Measurements from ENCODE around the gene ZNF682. TPM values are rescaled to one million over a fixed set of nuclear protein-coding genes. Genes with fewer than 3 reads are reported as not detected.

Gene ZNF682
- total and polyA plus RNA-seq, 2 of the 4 experiments (the other 2 are of a cell fraction): 1.7 to 4.8 TPM

DNA sequence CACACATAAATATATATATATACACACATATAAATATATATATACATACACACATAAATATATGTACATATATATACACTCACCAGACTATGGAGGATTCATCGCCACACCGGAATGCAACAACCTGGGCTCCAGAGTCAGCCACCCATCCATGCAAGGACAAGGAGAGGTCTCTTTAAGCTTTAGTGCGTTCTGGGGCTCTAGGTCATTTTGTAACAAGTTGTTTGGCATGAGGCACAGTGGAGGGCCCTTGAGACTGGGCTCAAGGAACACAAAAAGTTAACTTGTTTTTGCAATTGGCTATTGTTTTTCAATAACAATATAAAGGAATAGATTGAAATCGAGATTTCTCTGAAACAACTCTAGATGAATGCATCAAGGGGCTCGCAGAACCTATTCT, 33.6 kb upstream of the ZNF682 start:
- dilution Hi-C loops (cut with HindIII; ENCODE audit: low sequenced_read_pairs, unreplicated experiment) (no loop called here), in situ Hi-C loops (cut with MboI; ENCODE audit: low sequenced_read_pairs) (no loop called here), intact Hi-C loops (cut with micrococcal nuclease) (no loop called here)
- no peak overlapping the region for H2BK120ac ChIP-seq (ENCODE audit: low read depth, low read length)
- H3K27ac ChIP-seq (ENCODE audit: insufficient read depth, low read length): no peak overlapping the region
- no peaks in the 10 kb centered on the region for H3K4me1 ChIP-seq (ENCODE audit: control insufficient read depth, insufficient read depth, low read length)
- no peaks in the 10 kb centered on the region for H3K36me3 ChIP-seq (ENCODE audit: control insufficient read depth, insufficient read depth, low read length)
- no peak overlapping the region for H4K5ac ChIP-seq (ENCODE audit: low read depth, low read length)
- H2BK5ac ChIP-seq (ENCODE audit: low read depth, low read length, poor library complexity, severe bottlenecking): no peak overlapping the region
- ATAC-seq (ENCODE audit: low read depth) (no peak), DNase-seq (no peak)
- no peak overlapping the region for H3K18ac ChIP-seq (ENCODE audit: low read depth, low read length)
- no peak overlapping the region for H2AFZ ChIP-seq (replicated peaks; ENCODE audit: low read length, poor library complexity)
- no peak overlapping the region for H3K4me2 ChIP-seq (ENCODE audit: low read depth, low read length)
- H3K56ac ChIP-seq (ENCODE audit: extremely low read depth, insufficient read depth, low read length): no peak overlapping the region
- no peak overlapping the region for H3K23ac ChIP-seq (ENCODE audit: low read depth, low read length)
- TF ChIP-seq CEBPB (IDR thresholded peaks at IDR 0.05; ENCODE audit: low read depth, low read length) (no peak), FOS (IDR thresholded peaks at IDR 0.05; ENCODE audit: low read depth, low read length) (no peak), RCOR1 (IDR thresholded peaks at IDR 0.05; ENCODE audit: insufficient replicate concordance, low read length) (no peak), RFX5 (IDR thresholded peaks at IDR 0.05; ENCODE audit: low read depth, low read length) (no peak), MXI1 (IDR thresholded peaks at IDR 0.05; ENCODE audit: borderline replicate concordance, low read depth, low read length) (no peak), BHLHE40 (IDR thresholded peaks at IDR 0.05; ENCODE audit: low read depth, low read length) (no peak), SMC3 (IDR thresholded peaks at IDR 0.05; ENCODE audit: low read depth, low read length) (no peak), POLR2A (IDR thresholded peaks at IDR 0.05; ENCODE audit: low read depth, low read length) (no peak), MAFK (IDR thresholded peaks at IDR 0.05; ENCODE audit: low read depth, low read length) (no peak)
- TF ChIP-seq, protein P1, sequence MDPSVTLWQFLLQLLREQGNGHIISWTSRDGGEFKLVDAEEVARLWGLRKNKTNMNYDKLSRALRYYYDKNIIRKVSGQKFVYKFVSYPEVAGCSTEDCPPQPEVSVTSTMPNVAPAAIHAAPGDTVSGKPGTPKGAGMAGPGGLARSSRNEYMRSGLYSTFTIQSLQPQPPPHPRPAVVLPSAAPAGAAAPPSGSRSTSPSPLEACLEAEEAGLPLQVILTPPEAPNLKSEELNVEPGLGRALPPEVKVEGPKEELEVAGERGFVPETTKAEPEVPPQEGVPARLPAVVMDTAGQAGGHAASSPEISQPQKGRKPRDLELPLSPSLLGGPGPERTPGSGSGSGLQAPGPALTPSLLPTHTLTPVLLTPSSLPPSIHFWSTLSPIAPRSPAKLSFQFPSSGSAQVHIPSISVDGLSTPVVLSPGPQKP (IDR thresholded peaks at IDR 0.05; ENCODE audit: borderline replicate concordance, low read depth, low read length): no peak
- H2AK9ac ChIP-seq (replicated peaks; ENCODE audit: low read depth, low read length, poor library complexity): no peak overlapping the region
- no peak overlapping the region for H2BK15ac ChIP-seq (ENCODE audit: low read depth, low read length)
- WGBS, 2 experiments (ENCODE audit: extremely low coverage in 2 of 2, insufficient read length in 1 of 2): no CpG with 5 or more reads among the region's 5 CpGs
- H3K4me3 ChIP-seq (ENCODE audit: insufficient read depth, low read depth, low read length): no peak overlapping the region
- H3K9ac ChIP-seq (ENCODE audit: low read depth, low read length): no peak overlapping the region
- H3K14ac ChIP-seq (replicated peaks; ENCODE audit: low read depth, low read length): no peak overlapping the region
- H3K4ac ChIP-seq (ENCODE audit: low read depth, low read length): no peak overlapping the region
- H3K9me3 ChIP-seq (ENCODE audit: control insufficient read depth, insufficient read depth, low read length): peaks cover 4% of the 10 kb centered on the region
- no peak overlapping the region for H4K8ac ChIP-seq (ENCODE audit: low read depth in 2 of 2, low read length in 2 of 2)
- no peaks in the 10 kb centered on the region for H3K79me1 ChIP-seq (ENCODE audit: low read depth in 1 of 2, low read length in 2 of 2)
- ChIA-PET POLR2A (ENCODE audit: unreplicated experiment) (no interaction called here), CTCF (no interaction called here)
- no peaks in the 10 kb centered on the region for H3K9me1 ChIP-seq (ENCODE audit: insufficient read depth, low read length)
- H4K91ac ChIP-seq (ENCODE audit: insufficient read depth, low read depth, low read length): no peak overlapping the region
- H4K20me1 ChIP-seq (ENCODE audit: insufficient read depth, low read length): no peaks in the 10 kb centered on the region
- no TSS peak for BruUV-seq (replicated peaks)
- no peaks in the 10 kb centered on the region for H3K27me3 ChIP-seq (ENCODE audit: control insufficient read depth, insufficient read depth, low read length)
- H2AK5ac ChIP-seq (ENCODE audit: low read depth, low read length): no peak overlapping the region
- no peak overlapping the region for H2BK20ac ChIP-seq (ENCODE audit: low read depth, low read length)
